HFF-Myc (cell line): ENCODE data around the gene FOXC1.
A peak's percentile ranks its signal among the peaks of the same experiment; 100 is the strongest.

Experiments
- DNase-seq: peaks from one replicate; pipeline ENCODE4 v3.0.0-alpha.2; 2011; ENCODE audit warnings: low read depth; ENCODE audit errors: extremely low read depth
- H3K4me3 ChIP-seq: replicated peaks from 2 replicates; pipeline ENCODE4 v1.5.1; 2011; ENCODE audit warnings: low read depth, mild to moderate bottlenecking, control low read depth, low read length
- TF ChIP-seq, protein P1 (sequence below): IDR thresholded peaks from 2 replicates; pipeline ENCODE4 v1.5.1; 2012; ENCODE audit warnings: mild to moderate bottlenecking, low read depth, low read length, control low read depth; ENCODE audit errors: missing control alignments

FOXC1 gene

DNA sequence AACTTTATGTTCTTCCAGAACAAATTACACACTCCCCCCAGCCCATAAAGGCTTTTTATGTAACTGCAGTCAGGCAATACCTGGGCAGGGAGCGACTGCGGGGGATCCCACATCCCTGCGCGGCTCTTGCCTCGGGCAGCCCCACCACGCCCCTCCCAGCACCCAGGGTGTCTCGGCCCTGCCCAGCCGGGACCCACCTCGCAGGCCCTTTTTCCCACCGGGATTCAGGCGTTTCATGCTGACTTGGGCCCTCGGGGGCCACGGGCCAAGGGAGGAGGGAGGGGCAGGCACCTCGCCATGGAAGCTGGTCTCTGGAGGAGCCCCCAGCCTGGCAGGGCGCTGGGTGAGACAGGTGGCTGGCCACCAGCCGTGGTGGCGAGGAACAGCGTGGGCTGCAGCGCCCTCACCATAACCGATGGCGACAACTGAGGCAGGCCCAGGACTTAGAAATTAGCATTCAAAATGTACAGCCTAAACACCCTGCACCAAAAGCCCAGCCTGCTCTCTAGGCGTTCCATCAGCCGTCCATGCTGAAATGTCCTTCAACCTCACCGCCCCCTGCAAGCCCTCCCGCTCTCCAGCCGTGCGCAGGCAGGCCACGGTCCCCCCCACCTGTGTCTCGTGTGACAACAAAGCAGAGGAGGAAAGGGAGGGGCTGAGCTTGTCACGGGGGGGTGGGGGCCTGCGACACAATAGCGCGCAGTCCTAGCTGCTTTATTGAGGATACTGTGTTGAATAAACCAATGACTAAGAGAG is 15.1 kb upstream of the FOXC1 start:
- no peak for DNase-seq
- H3K4me3 ChIP-seq, result no peak overlapping the region
- TF ChIP-seq, protein P1, sequence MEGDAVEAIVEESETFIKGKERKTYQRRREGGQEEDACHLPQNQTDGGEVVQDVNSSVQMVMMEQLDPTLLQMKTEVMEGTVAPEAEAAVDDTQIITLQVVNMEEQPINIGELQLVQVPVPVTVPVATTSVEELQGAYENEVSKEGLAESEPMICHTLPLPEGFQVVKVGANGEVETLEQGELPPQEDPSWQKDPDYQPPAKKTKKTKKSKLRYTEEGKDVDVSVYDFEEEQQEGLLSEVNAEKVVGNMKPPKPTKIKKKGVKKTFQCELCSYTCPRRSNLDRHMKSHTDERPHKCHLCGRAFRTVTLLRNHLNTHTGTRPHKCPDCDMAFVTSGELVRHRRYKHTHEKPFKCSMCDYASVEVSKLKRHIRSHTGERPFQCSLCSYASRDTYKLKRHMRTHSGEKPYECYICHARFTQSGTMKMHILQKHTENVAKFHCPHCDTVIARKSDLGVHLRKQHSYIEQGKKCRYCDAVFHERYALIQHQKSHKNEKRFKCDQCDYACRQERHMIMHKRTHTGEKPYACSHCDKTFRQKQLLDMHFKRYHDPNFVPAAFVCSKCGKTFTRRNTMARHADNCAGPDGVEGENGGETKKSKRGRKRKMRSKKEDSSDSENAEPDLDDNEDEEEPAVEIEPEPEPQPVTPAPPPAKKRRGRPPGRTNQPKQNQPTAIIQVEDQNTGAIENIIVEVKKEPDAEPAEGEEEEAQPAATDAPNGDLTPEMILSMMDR, result no peak

DNA sequence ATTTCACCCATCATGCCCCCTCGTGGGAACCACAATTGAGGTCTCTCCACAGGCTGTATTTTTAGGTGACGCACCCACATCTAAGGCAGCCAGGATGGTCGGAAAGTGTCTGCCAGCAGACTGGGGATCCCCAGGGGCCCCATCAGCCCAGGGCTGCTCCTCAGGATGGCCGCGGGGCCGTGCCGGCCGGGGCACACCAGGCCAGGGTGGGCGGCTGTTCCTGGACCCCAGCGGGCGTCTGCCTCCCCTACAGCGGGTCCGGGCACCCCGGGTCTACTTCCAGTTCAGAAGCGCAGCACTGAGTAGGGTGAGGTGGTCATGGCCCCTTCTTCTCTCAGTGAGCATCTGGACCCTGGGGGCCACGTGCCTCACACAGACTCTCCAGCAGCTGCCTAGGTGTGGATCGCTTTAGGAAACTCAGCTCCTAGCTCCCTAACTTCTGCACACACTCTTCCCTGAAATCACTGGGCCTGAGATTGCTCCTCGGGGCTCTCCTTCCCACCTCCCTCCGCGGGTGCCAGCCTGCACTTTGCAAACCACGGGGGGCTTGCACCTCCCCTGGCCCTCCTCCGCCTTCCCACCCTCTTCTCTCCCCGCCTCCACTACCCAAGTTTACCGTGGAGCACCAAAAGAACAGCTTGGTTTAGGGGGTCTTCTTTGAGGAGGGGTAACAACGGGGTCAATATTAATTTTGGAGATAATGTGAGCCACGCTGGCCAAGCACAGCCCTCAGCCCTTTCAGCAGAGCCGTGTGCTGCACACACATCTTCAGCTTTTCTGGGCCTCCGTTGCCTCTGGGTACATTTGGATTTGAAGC is 14.2 kb upstream of the FOXC1 start:
- TF ChIP-seq, protein P1, result no peak
- no peak for DNase-seq
- no peak overlapping the region for H3K4me3 ChIP-seq

DNA sequence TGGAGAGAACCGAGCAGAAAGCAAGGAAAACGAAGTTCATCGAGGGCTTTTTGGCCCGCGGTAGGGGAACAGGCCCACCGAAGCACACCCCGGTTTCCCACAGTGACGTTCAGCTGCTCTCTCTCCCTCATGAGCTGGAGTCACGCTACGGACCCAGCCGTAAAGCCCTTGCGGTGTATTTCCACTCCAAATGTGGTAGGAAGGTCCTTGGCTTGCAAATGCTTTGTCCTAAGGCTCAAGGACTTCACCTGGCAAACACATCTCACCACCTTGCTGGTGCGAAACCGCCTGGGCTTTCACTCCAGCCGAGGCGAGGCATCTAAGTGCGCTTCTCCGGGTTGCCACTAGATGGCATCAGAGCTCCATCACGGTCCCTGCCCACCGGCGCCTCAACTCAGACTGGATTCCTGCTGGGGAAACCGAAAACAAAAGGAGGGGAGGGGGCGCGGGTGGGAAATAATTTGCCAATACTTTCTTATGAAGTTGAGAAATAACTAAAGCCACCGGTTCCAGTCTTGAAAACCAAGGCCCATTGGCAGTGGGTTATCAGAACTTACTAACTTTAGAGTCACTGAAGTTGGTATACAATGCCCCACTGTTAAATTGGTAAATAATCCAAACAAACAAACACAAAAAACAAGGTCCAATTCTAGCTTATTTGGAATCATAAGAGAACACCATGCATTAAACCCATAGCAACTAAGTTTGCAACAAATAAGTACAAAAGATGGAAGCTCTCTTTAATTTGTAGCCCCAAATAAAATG is 13.4 kb upstream of the FOXC1 start:
- TF ChIP-seq, protein P1, result peak; percentile 95
- DNase-seq, result no peak
- H3K4me3 ChIP-seq, result peak overlapping the region; percentile 19

DNA sequence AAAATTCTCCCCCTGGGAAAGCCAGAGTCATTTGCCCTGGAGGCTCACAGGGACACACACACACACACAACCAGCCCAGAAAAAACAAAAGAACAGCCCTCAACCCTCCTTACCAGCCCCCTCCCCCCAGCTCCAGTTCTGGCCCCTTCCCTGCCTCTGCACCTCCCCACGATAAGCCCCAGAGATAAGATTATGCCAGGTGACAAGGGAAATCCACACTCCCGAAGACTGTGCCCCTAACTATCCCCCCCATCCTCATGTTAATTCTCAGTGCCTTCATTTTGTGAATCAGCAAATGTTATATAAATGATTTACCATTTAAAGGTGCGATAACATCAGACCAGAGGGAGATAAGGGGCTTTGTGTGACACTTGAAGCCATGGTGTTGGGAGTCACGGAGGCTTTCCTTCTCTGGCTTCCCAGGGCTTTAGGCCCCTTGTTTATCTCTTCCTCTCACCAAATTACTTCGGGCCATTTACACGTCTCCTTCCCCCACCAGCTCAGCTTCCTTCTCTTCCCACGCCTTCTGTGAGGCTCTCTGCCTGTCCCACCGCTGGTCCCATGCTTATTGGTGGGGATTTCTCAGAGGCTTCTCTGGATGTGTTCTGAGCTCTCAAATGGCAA is 12.5 kb upstream of the FOXC1 start:
- TF ChIP-seq, protein P1, result no peak
- H3K4me3 ChIP-seq, result no peak overlapping the region
- DNase-seq, result no peak

DNA sequence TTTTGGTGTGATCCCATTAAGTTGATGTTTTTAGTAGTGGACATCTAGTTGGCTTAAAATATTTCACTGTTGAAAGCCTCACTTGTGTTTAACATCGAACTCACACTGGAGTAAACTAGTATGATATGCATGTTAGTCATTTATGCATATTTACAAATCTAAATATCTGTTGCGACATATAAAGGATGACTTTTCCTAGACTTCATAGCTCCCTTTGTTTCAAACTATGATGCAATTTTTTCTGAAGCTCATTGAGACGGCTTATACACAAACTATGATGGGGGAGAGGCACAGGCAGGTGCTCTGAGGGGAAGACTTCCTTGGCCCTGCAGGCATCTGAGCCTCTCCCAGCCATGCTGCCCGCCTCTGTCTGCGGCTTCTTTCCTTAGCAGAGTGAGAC is 11.8 kb upstream of the FOXC1 start:
- TF ChIP-seq, protein P1, result no peak
- no peak for DNase-seq
- H3K4me3 ChIP-seq, result no peak overlapping the region

DNA sequence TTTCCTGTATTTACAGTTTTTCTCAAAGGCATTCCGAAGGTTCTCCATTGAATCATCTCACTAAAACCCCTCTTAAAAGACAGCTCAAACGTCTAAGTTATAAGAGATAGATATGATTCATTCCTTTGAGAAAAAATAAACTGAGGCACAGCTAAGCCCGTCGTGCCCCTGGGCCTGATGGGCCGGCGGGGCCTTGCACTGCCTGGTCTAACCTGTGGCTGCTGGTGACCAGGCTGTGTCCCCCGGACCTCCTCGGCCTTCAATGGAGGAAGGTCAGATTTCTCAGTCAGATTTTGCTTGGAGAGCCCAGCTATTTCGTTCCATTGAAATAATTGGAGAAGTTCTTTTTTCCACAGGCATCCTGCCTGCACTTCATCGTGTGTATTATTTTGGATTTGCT is 11.3 kb upstream of the FOXC1 start:
- H3K4me3 ChIP-seq, result no peak overlapping the region
- DNase-seq, result no peak
- TF ChIP-seq, protein P1, result no peak
